Fibroblast of the conjunctiva (primary cell): ENCODE data around the gene WNT2.
A peak's percentile ranks its signal among the peaks of the same experiment; 100 is the strongest.
"Not testable (repeated sequence)": the region's sequence is repeated elsewhere in the genome, so short reads cannot be mapped to it uniquely, and the experiment has no call there.

Experiments used
- DNase-seq: peaks from one replicate; pipeline ENCODE4 v3.0.0-alpha.2; 2010; ENCODE audit warnings: low read depth

WNT2 gene

DNA sequence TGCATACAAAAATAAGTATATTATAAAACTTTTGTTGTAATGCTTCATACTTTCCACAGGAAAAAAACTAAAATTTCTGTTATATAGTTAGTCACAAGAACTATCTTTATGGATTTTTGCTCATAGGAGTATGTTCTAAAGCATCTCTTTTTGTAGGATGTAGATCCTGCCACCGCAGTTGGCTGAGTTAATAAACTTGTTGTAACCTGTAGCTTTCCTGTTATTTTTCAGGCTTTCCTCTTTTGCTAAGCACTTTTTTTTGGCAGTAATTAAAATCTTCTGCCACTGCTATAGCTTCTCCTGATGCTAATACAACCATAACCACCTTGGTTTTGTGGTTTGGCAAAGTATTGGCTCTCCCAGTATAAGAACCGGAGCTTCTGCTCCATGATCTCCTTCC, 60.3 kb downstream of the WNT2 start:
- no peak for DNase-seq

DNA sequence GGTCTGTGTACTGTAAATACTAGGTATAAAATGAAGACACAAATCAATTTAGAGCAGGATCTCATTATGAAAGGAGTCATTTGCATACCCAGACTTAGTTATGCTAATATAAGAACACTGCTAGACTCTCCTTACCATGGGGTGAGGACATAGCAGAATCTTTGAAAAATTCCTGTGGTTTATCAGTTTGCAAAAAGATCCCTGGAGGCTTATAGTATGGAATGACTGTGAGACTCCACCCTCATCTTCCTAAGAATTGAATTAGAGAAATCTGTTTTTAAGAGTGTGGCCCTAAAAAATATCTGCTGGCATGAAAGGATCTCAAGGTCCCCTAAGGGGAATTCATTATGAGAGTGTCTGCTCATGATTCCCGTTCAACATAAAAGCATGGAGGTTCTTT, 63.2 kb downstream of the WNT2 start:
- peak; percentile 37 for DNase-seq

DNA sequence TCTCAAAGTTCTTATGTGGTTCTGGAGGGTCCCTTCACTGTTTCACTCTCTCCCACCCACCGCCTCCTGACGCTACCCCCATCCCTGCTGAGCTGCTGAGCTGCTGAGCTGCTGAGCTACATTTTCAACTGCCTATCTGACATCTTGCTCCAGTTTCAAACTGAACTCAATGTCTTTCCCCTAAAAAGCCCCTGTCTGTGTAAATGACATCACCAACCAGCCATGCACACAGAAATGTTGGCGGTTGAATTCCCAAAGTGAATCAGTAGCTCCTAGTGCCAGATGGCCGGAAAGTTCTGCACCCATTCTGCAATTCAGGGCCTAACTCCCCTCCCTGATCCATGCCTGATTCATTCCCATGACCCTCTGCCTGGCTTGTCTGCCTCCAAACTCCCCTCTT, 71.2 kb downstream of the WNT2 start:
- DNase-seq, result peak; percentile 17

DNA sequence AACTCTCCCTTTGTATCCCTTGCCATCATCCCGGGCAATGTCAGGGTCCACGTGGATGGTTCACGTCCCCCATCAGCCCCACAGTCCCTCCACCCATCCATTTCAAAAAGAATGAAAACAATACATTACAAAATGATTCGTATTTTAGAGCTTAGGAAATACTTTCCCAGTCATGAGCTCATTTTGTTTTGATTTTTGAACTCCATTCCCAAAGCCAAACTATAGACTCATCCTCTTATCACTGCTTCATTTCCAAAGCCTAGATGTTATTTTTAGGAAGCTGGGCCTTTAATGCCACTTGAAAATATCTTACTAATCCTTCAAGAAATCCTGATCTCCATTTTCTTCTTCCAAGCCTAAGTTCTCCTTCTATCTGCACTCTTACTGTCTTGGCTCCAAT, 72.1 kb downstream of the WNT2 start:
- no peak for DNase-seq

DNA sequence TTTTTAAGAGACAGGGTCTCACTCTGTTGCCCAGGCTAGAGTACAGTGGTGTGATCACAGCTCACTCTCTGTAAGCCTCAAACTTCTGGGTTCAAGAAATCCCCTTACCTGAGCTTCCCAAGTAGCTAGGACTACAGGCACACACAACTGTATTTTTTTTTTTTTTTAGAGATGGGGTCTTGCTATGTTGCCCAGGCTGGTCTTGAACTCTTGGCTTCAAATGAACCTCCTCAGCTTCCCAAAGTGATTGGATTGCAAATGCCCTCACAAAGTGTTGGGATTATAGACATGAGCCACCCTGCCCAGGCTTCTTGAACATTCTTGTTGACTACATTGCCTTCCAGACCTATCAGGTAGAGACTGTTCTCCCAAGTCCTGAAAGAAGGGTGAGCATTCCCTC, 72.6 kb downstream of the WNT2 start:
- no peak for DNase-seq

DNA sequence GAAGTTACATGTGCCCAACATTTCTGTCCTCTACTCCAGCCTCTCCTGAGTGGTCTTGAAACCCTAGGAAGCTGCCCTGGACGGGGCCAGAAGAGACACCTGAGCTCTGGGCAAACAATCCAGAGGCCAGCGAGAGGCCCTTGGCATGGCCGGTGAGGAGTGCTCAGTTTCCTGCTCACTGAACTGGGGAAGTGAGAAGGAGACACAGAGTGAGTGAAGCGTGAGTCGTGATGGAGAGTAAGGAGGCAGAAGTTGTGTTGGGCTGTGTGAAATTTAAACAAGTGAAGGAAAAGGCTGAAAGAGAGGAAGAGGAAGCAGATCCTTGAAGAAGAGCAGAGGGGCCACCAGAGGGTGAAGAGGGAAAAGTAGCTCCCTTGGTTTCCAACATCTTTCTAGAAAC, 73.2 kb downstream of the WNT2 start:
- no peak for DNase-seq

DNA sequence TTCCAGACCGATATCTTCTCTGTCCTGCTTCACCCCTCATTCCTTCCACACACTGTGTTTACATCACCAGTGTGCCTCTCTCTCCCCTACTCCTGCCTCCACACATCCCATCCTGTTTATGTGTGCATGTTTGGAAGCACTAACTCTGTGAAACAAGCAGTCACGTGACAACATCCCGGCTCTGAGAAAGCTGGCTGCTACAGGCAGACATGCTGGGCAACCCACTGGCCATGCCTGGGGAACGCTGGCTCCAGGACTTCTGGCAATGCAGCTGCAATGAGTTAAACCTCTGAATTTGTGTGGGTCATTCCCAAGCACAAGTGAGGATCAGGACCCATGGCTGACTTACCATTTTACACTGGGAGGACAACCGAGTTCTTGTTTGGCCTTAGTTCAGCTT, 74.0 kb downstream of the WNT2 start:
- DNase-seq, result no peak

DNA sequence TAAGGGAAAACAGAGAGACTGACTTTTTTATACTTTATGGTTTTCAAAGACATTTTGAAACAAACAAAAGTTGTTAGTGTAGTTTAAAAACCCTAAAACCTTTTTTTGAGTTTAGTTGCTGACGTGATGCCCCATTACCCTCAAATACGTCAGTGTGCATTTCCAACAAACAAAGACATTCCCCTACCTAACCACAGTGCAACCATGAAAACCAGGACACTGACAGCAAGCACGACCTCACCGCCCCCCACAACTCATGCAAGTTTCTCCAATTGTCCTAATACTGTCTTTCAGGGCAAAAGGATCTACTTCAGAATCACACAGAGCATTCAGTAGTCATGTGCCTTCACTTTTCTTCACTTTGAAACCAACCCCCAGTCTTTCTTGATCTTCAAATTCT, 75.0 kb downstream of the WNT2 start:
- DNase-seq, result no peak

DNA sequence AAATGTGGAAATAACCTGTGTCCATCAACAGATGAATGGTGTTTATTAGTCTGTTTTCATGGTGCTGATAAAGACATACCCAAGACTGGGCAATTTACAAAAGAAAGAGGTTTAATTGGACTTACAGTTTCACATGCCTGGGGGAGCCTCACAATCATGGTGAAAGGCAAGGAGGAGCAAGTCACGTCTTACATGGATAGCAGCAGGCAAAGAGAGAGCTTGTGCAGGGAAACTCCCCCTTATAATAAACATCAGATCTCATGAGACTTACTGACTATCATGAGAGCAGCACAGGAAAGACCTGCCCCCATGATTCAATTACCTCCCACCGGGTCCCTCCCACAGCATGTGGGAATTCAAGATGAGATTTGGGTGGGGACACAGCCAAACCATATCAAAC, 77.2 kb downstream of the WNT2 start:
- DNase-seq, result not testable (repeated sequence)

DNA sequence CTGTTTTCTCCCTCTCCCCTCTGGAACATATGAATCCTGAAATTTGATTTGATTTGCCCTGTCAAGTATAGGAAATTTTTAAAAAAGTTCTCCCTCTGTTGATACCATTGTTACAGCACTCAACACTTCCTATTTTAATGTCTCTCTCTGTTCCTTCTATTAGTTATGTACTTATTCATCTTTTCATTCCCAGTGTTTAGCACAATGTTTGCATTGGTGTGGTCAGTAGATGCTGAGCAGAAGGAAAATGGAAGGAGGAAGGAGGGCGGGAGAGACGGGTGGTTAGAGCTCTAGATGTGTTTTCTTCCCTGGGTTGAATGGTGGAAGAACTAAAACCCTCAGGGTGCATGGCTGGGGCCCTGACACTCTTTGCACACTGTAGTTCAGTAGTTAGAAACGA, 79.5 kb downstream of the WNT2 start:
- no peak for DNase-seq

DNA sequence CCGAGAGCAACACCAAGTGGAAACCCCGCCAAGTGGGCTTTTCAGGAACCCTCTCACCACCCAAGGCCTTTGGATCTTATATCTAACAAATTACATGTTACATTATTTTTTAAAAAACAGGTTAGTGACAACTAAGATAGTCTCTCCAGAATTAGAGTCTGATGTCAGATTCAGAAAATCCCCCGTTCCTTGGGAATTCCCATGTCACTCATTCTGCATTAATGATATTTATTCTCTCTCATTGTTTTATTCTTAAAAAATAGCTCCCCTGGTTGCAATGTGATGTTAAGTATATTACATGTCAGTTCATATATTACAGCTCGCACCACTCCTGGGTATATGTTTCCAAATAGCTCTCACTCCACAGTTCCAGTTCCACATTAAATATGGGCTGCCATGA, 81.8 kb downstream of the WNT2 start:
- DNase-seq, result no peak

DNA sequence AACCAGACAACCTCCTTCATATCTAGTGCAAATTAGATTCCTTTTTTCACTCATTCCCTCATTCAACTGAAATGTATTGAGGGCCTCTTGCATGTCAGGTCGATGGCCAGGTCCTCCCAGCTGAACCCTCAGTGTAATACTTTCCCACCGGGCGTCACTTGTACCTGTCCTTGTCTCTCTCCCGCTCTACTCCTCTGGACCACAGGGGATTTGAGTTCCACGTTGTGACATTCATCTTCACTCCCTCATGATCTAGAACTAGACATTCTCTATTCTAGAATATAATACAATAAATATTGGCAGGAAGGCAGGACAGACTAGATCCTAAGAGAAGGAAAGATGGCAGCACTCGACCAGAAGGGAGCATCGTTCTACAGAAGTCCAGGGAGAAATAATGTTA, 83.9 kb downstream of the WNT2 start:
- no peak for DNase-seq

DNA sequence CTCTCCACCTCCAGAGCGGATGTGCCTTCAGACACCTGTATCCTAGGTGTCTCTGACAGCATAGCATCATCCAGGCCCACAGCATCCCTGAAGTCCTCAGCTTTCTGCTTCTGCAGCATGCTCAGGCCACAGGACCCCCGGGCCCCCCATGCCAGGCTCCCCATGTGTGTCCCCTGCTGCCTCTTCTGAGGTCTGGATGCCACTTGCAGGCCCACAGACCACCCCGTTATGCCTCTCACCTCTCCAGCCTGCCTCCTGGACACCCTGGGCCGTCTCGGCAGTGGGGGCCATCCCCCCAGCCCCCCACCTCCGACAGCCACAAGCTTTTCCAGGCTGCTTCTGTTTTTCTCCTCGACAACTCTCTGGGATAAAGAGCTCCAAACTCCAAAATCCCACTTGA, 84.4 kb downstream of the WNT2 start:
- DNase-seq, result no peak

DNA sequence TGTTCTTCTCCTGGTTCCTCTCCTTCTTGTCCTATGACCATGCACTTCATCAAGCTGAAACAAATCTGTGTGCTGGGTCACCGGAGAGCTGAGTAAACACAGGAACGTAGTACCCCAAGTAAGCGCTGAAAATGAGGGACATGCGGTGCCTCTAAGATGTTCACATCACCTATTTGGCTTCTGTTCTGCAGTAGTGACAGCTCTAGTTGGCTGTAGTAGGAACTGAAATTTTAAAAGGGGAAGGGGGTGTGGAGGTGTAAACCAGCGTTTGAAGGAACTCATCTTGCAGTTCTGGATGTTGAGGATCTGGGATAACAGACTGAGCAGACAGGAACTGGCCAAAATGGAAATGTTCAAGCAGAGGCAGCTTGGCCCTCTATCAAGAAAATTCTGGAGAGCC, 85.2 kb downstream of the WNT2 start:
- DNase-seq, result no peak

DNA sequence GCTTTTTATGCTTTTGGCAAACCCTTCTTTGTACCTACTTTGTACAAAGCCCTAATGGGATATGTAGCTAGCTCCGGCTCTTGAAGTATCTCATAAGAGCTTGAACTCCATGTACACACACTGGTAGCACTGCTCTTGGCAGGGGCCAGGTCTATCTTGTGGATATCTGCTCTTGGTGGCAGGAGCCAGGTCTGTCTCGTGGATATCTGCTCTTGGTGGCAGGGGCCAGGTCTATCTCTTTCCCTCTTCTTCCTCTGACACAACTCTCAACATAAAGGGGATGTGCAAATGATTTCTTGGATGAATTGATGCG, 91.9 kb downstream of the WNT2 start:
- no peak for DNase-seq

DNA sequence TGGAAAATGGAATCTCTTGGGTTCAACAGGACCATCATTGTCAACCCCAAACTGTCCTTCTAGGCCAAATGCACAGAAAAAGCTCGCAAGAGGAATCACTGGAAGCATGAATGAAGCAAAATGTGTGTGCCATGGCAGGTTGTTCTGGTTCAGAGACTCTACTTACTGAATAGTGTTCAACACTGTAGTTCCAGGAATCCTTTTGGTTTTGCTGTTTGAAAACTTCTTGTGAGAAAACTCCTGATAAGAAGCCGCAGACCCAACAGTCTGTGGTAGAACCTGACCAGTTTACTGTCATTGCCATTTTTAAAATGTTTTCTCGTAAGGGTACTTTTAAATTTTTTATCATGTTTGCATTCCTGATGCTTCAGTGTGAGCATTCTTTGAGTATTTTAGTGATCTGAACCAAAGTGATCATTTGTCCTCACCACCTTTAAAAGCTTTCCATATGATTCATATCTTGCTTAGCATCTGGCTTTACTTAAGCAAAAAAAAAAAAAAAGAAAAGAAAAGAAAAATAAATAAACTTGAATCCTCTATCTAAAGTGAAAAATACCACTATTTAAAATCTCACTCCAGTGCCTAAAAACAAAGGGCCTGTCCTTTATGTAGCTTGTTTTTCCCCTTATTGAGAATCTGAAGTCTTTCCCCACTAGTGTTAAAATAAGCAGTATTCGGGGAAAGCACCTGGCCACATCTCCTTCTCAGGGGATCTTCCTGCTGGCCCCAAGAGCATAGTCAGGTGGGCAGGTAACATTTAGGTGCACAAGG, 92.4 kb downstream of the WNT2 start:
- DNase-seq, result peak; percentile 17

DNA sequence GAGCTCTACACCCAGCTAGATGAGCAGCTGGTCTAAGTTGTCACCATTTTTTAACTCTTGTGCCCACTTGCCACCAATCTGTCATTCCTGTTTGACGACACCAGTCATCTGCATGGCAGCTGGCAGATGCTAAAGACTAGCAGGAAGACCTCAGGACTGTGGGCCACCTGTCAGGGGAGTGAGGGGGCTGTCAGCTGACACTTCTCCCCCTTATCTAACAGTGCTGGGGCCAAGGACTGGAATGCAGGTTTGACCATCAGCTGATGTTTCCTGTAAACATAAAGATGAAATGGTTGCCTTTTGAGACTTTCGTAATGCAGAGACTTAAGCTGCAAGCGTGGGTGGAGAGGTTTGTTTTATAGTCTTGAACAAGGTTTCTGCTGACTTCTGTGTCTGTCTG, 93.5 kb downstream of the WNT2 start:
- DNase-seq, result no peak

DNA sequence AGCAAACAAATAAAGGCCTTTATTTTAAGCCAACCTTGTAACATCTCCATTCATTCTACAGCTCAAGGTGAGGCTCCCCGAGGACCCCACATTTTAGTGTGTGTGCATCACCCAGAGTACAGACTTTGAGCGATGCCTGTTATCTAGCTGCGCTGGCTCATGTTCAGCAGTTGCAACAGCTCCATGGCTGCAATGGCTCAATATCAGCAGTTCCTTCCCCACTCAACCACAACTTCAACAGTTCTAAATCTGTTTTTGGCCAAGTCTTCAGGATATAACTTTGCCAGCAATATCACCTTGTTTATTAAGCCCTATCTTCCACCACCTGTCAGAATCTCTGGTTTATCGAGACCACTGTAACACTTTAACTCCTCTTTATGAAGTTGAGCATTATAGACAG, 95.8 kb downstream of the WNT2 start:
- DNase-seq, result no peak

DNA sequence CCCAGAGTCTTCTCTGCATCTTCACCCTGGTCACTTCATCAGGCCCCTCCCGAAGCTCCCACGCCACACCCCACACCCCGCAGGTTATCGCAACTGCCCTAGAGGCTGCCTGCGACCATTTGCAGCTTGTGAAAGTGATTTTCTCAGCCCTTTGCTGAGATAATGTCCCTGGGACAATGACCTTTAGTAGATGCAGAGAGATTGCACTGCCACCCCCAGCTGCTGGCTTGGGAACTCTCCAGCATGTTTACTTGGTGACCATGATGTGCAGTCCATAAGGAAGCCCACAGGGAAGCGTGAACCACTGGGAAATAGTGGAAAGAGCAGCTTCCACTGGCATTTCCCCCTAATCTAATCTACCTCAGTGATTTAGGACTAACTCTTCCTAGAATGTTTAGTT, 97.3 kb downstream of the WNT2 start:
- DNase-seq, result no peak
